K562 (cell line): Measurements from ENCODE around the gene MYB. TPM values are rescaled to one million over a fixed set of nuclear protein-coding genes. Genes with fewer than 3 reads are reported as not detected.
A peak's percentile ranks its signal among the peaks of the same experiment; 100 is the strongest.

Experiments used
- BRF1 ChIP-seq: IDR thresholded peaks from 3 replicates; pipeline ENCODE4 v1.6.1; 2011; ENCODE audit warnings: borderline replicate concordance, mild to moderate bottlenecking; ENCODE audit not compliant: insufficient read length; ENCODE audit errors: extremely low read depth
- EP300 ChIP-seq: IDR thresholded peaks from 2 replicates; pipeline ENCODE4 v1.6.1; 2012; ENCODE audit warnings: low read length, improper control_type of control experiment
- GTF2A2 ChIP-seq: IDR thresholded peaks from 2 replicates; pipeline ENCODE4 v1.6.1; 2016; ENCODE audit warnings: mild to moderate bottlenecking, missing genetic modification characterization, missing compliant biosample characterization
- HMG20A ChIP-seq: fragments of 450-650 bp; formaldehyde crosslinking; conservative IDR thresholded peaks from 2 replicates; pipeline ENCODE4 v1.4.0; 2020; ENCODE audit warnings: mild to moderate bottlenecking, mixed read lengths
- NFATC3 ChIP-seq: fragments of 450-650 bp; IDR thresholded peaks from 2 replicates; pipeline ENCODE4 v1.6.1; 2017; ENCODE audit warnings: mild to moderate bottlenecking
- NR2C2 ChIP-seq, 2 experiments: fragments of 200-800 bp in 1 of 2; sonication (Bioruptor generic) in 1 of 2; sonication (generic) in 1 of 2; formaldehyde crosslinking in 1 of 2; IDR thresholded peaks; 2 replicates each; pipeline versions ENCODE4 v1.6.1 to v1.8.0; 2016 to 2022; ENCODE audit warnings: mild to moderate bottlenecking in 1 of 2, missing compliant biosample characterization in 1 of 2, missing genetic modification characterization in 1 of 2, missing genetic modification reagents in 1 of 2
- NRF1 ChIP-seq, 2 experiments: fragments of 450-650 bp; IDR thresholded peaks in 1 of 2; conservative IDR thresholded peaks in 1 of 2; 2 replicates each; pipeline ENCODE4 v1.6.1; 2014; ENCODE audit warnings: mild to moderate bottlenecking in 2 of 2
- PCBP1 ChIP-seq: fragments of 200-400 bp; formaldehyde crosslinking; IDR thresholded peaks from 2 replicates; pipeline ENCODE4 v1.6.1; 2018; ENCODE audit warnings: mild to moderate bottlenecking, low read depth, low read length; ENCODE audit not compliant: poor library complexity, severe bottlenecking
- POLR2A ChIP-seq: fragments of 450-650 bp; conservative IDR thresholded peaks from 2 replicates; pipeline ENCODE4 v1.6.1; 2016
- SMAD4 ChIP-seq: fragments of 250-450 bp; sonication (Bioruptor Pico); conservative IDR thresholded peaks from 2 replicates; pipeline ENCODE4 v1.8.0; 2021; ENCODE audit warnings: inconsistent platforms, mild to moderate bottlenecking, moderate library complexity
- SMARCA5 ChIP-seq: fragments of 450-650 bp; IDR thresholded peaks from 2 replicates; pipeline ENCODE4 v1.6.1; 2016
- SMC3 ChIP-seq: conservative IDR thresholded peaks from 2 replicates; pipeline ENCODE4 v1.6.1; 2011; ENCODE audit warnings: low read depth, low read length, improper control_type of control experiment; ENCODE audit not compliant: insufficient read depth
- TBP ChIP-seq: optimal IDR thresholded peaks from 2 replicates; pipeline ENCODE3; 2011; ENCODE audit warnings: low read depth, low read length, improper control_type of control experiment
- TCF3 ChIP-seq: sonication (generic); formaldehyde crosslinking; IDR thresholded peaks from 2 replicates; pipeline ENCODE4 v1.4.0; 2020; ENCODE audit warnings: mild to moderate bottlenecking, missing genetic modification reagents
- TEAD2 ChIP-seq: fragments of 450-650 bp; IDR thresholded peaks from 2 replicates; pipeline ENCODE4 v1.6.1; 2016; ENCODE audit warnings: missing genetic modification characterization, control low read depth, missing compliant biosample characterization
- ZEB2 ChIP-seq: fragments of 450-650 bp; IDR thresholded peaks from 2 replicates; pipeline ENCODE4 v1.6.1; 2016
- ZNF121 ChIP-seq: sonication (generic); formaldehyde crosslinking; conservative IDR thresholded peaks from 2 replicates; pipeline ENCODE4 v1.8.0; 2022; ENCODE audit warnings: missing genetic modification reagents
- ZNF175 ChIP-seq: fragments of 200-800 bp; sonication (Bioruptor generic); IDR thresholded peaks from 2 replicates; pipeline ENCODE4 v1.6.1; 2016; ENCODE audit warnings: low read depth, mild to moderate bottlenecking, missing genetic modification characterization, missing compliant biosample characterization
- ZNF75A ChIP-seq: fragments of 450-650 bp; formaldehyde crosslinking; IDR thresholded peaks from 2 replicates; pipeline ENCODE4 v1.4.0; 2020; ENCODE audit warnings: mild to moderate bottlenecking
- ZNF764 ChIP-seq: fragments of 250-450 bp; sonication (Bioruptor Pico); IDR thresholded peaks from 2 replicates; pipeline ENCODE4 v1.4.0; 2020; ENCODE audit warnings: low read depth, mild to moderate bottlenecking, moderate library complexity
- polyA plus RNA-seq, 8 experiments: library from polyadenylated mRNA; depleted of rRNA in 4 of 8; stranded (reverse) in 5 of 8; unstranded in 3 of 8; fragments of >200 nt; fragmentation: Nextera tagmentation in 2 of 8; fragmentation: Illumina TruSeq in 1 of 8; extraction: Ambion mirVana in 2 of 8; extraction: Trizol in 1 of 8; gene quantifications; 2 replicates each; pipeline versions ENCODE4 v1.2.1 to v1.2.3, GENCODE V29; 2011 to 2014; ENCODE audit warnings: inconsistent platforms in 1 of 8, missing spikeins in 1 of 8
- total RNA-seq, 7 experiments: library from RNA; depleted of rRNA in 6 of 7; stranded (reverse); fragments of >200 nt in 6 of 7; fragmentation: Illumina TruSeq in 2 of 7; extraction: Trizol in 2 of 7; gene quantifications; 2 replicates each; pipeline versions ENCODE4 v1.2.1 to v1.2.3, GENCODE V29; 2011 to 2021; ENCODE audit warnings: low replicate concordance in 1 of 7
- TF ChIP-seq, protein P1 (sequence below), 2 experiments: fragments of 250-450 bp in 1 of 2; fragments of 450-650 bp in 1 of 2; sonication (Bioruptor Pico) in 1 of 2; IDR thresholded peaks; 2 replicates each; pipeline versions ENCODE4 v1.6.1 to v1.8.0; 2016 to 2021; ENCODE audit warnings: mild to moderate bottlenecking in 2 of 2, moderate library complexity in 2 of 2, missing compliant biosample characterization in 1 of 2, missing genetic modification characterization in 1 of 2
- TF ChIP-seq, protein P2 (sequence below): fragments of 200-400 bp; formaldehyde crosslinking; IDR thresholded peaks from 2 replicates; pipeline ENCODE4 v1.6.1; 2017; ENCODE audit warnings: mild to moderate bottlenecking, low read depth, low read length, moderate library complexity
- TF ChIP-seq, protein P3 (sequence below): fragments of 200-800 bp; sonication (Bioruptor generic); IDR thresholded peaks from 2 replicates; pipeline ENCODE4 v1.6.1; 2017; ENCODE audit warnings: missing genetic modification characterization, missing compliant biosample characterization

Gene MYB
- total and polyA plus RNA-seq, 9 of the 15 experiments (the other 6 are each of a cell fraction or from before 2014, with no cell fraction given) = 35.8 to 218 (median 140) TPM

DNA sequence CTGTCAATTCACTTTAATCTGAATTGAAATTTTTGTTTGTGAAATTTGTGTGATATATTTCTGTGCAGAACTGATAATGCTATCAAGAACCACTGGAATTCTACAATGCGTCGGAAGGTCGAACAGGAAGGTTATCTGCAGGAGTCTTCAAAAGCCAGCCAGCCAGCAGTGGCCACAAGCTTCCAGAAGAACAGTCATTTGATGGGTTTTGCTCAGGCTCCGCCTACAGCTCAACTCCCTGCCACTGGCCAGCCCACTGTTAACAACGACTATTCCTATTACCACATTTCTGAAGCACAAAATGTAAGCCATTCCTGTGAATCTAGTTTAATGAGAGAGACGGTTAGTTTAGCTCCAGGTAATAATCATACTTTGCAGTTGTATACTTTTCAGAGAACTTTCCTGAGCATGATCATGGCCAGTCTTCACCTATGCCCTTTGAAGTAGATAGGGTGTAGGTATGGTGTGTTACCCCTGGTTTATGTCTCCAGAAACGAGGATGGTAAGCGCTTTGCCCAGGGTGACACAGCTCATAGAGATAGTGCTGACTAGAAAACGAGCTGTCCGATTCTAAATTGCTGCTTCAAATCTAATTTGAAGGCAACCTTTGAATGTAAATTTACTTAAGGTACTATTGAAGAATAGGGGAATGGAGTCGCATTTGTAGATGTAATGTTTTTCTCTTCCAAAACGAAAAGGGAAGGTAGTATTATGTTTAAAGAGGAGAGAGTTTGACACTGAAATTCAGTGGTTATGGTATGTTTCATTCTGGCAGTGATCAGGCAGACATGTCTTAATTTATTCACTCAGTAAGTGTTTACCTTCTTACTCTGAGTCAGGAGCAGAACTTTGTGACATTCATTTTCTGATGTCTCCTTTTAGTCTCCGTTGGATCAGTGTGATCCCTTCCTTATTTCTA lies 11.4 kb downstream of the MYB start (continued):
- TF ChIP-seq GTF2A2 (0 out of 2 replicates have a peak, but pooled peaks have one; percentile 7), POLR2A (peak; percentile 62), ZNF75A (CRISPR knock-in tag) (0 out of 2 replicates have a peak, but pooled peaks have one; percentile 20), NRF1 (conservative IDR thresholded peaks at IDR 0.05 in 1 of 2, IDR thresholded peaks at IDR 0.05 in 1 of 2) (peak; percentile 45 to 50; a peak in 3 of 4 replicates), TBP (peak; percentile 76), BRF1 (no peak), ZNF764 (no peak), SMC3 (no peak), SMAD4 (CRISPR knock-in tag) (peak; percentile 53), TCF3 (peak; percentile 67), ZNF121 (CRISPR knock-in tag) (no peak), HMG20A (no peak), ZEB2 (no peak), SMARCA5 (no peak), EP300 (peak; percentile 58; the same call in 1 of the 2 replicates), TEAD2 (tag) (no peak), NFATC3 (no peak), ZNF175 (CRISPR knock-in tag) (no peak), NR2C2 (CRISPR knock-in tag; IDR thresholded peaks at IDR 0.05) (no peak), NR2C2 (tag; IDR thresholded peaks at IDR 0.05) (0 out of 2 replicates have a peak, but pooled peaks have one; percentile 6), PCBP1 (no peak)
- TF ChIP-seq, protein P1, sequence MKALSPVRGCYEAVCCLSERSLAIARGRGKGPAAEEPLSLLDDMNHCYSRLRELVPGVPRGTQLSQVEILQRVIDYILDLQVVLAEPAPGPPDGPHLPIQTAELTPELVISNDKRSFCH (CRISPR knock-in tag; IDR thresholded peaks at IDR 0.05) = no peak
- TF ChIP-seq, protein P1 (tag; IDR thresholded peaks at IDR 0.05) = 0 out of 2 replicates have a peak, but pooled peaks have one; percentile 11
- TF ChIP-seq, protein P2, sequence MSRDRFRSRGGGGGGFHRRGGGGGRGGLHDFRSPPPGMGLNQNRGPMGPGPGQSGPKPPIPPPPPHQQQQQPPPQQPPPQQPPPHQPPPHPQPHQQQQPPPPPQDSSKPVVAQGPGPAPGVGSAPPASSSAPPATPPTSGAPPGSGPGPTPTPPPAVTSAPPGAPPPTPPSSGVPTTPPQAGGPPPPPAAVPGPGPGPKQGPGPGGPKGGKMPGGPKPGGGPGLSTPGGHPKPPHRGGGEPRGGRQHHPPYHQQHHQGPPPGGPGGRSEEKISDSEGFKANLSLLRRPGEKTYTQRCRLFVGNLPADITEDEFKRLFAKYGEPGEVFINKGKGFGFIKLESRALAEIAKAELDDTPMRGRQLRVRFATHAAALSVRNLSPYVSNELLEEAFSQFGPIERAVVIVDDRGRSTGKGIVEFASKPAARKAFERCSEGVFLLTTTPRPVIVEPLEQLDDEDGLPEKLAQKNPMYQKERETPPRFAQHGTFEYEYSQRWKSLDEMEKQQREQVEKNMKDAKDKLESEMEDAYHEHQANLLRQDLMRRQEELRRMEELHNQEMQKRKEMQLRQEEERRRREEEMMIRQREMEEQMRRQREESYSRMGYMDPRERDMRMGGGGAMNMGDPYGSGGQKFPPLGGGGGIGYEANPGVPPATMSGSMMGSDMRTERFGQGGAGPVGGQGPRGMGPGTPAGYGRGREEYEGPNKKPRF = no peak
- TF ChIP-seq, protein P3, sequence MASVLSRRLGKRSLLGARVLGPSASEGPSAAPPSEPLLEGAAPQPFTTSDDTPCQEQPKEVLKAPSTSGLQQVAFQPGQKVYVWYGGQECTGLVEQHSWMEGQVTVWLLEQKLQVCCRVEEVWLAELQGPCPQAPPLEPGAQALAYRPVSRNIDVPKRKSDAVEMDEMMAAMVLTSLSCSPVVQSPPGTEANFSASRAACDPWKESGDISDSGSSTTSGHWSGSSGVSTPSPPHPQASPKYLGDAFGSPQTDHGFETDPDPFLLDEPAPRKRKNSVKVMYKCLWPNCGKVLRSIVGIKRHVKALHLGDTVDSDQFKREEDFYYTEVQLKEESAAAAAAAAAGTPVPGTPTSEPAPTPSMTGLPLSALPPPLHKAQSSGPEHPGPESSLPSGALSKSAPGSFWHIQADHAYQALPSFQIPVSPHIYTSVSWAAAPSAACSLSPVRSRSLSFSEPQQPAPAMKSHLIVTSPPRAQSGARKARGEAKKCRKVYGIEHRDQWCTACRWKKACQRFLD = 0 out of 2 replicates have a peak, but pooled peaks have one; percentile 37
